ENCODE measurements around the gene DCLRE1B. TPM values are rescaled to one million over a fixed set of nuclear protein-coding genes. Genes with fewer than 3 reads are reported as not detected.

DCLRE1B gene
- total RNA-seq, 2 donors from 2014 or later, result 4.2 to 10.1 TPM

DNA sequence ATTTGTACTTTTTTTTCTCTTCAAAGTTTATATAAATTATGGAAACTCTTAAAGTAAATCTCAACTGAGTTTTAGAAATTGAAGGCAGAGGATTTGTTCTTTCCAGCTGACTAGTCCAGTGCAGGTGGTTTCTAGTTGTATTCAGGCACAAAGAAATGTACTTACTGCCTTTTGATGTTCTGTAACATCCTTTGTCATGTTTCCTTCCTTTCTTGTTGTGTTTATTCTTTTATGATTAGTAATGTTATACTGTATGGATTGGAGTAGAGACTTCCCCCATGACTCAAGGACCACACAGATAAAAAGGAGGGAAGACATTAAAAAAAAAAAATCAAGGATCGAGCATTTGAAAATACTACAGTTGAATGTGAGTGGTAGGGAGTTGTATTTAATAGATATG lies 32.0 kb downstream of the DCLRE1B start:
- H3K27me3 ChIP-seq (replicated peaks; ENCODE audit: insufficient read depth), result no peaks in the 10 kb centered on the region
- TF ChIP-seq, protein P1, sequence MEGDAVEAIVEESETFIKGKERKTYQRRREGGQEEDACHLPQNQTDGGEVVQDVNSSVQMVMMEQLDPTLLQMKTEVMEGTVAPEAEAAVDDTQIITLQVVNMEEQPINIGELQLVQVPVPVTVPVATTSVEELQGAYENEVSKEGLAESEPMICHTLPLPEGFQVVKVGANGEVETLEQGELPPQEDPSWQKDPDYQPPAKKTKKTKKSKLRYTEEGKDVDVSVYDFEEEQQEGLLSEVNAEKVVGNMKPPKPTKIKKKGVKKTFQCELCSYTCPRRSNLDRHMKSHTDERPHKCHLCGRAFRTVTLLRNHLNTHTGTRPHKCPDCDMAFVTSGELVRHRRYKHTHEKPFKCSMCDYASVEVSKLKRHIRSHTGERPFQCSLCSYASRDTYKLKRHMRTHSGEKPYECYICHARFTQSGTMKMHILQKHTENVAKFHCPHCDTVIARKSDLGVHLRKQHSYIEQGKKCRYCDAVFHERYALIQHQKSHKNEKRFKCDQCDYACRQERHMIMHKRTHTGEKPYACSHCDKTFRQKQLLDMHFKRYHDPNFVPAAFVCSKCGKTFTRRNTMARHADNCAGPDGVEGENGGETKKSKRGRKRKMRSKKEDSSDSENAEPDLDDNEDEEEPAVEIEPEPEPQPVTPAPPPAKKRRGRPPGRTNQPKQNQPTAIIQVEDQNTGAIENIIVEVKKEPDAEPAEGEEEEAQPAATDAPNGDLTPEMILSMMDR (IDR thresholded peaks at IDR 0.05), result no peak
- TF ChIP-seq POLR2A (IDR thresholded peaks at IDR 0.05), result no peak
- no peak for TF ChIP-seq POLR2AphosphoS5 (IDR thresholded peaks at IDR 0.05)
- H3K4me3 ChIP-seq, result no peak overlapping the region
- intact Hi-C loops (cut with DNase I), result no loop called here
- H3K4me1 ChIP-seq (replicated peaks), result no peaks in the 10 kb centered on the region
- no peak for DNase-seq (ENCODE audit: low spot score)
- no peaks in the 10 kb centered on the region for H3K36me3 ChIP-seq
- 72% methylated on average over 1 of the region's 1 CpG for WGBS
- no peak overlapping the region for H3K27ac ChIP-seq
- no peaks in the 10 kb centered on the region for H3K9me3 ChIP-seq

DNA sequence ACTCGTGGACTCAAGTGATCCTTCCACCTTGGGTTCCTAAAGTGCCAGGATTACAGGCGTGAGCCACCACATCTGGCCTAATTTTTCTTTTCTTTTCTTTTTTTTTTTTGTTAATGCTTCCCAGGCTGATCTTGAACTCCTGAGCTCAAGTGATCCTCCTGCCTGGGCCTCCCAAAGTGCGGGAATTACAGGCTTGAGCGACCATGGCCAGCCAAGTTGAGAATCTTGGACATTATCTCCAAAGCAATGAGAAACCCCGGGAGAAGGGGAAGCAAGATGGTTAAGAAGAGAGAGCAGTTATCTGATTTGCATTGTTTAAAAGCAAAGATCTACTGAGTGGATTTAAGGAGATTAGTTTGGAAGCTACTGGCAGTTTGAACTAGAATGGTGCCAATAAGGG lies 33.1 kb downstream of the DCLRE1B start:
- Histone ChIP-seq H3K36me3 (no peaks in the 10 kb centered on the region), H3K27ac (no peak overlapping the region), H3K27me3 (replicated peaks; ENCODE audit: insufficient read depth) (no peaks in the 10 kb centered on the region), H3K4me3 (no peak overlapping the region), H3K9me3 (no peaks in the 10 kb centered on the region), H3K4me1 (replicated peaks) (no peaks in the 10 kb centered on the region)
- no peak for DNase-seq (ENCODE audit: low spot score)
- no peak for TF ChIP-seq POLR2AphosphoS5 (IDR thresholded peaks at IDR 0.05)
- TF ChIP-seq POLR2A (IDR thresholded peaks at IDR 0.05), result no peak
- TF ChIP-seq, protein P1 (IDR thresholded peaks at IDR 0.05), result no peak
- WGBS, result 71% methylated on average over 5 of the region's 5 CpGs
- intact Hi-C loops (cut with DNase I), result no loop called here

DNA sequence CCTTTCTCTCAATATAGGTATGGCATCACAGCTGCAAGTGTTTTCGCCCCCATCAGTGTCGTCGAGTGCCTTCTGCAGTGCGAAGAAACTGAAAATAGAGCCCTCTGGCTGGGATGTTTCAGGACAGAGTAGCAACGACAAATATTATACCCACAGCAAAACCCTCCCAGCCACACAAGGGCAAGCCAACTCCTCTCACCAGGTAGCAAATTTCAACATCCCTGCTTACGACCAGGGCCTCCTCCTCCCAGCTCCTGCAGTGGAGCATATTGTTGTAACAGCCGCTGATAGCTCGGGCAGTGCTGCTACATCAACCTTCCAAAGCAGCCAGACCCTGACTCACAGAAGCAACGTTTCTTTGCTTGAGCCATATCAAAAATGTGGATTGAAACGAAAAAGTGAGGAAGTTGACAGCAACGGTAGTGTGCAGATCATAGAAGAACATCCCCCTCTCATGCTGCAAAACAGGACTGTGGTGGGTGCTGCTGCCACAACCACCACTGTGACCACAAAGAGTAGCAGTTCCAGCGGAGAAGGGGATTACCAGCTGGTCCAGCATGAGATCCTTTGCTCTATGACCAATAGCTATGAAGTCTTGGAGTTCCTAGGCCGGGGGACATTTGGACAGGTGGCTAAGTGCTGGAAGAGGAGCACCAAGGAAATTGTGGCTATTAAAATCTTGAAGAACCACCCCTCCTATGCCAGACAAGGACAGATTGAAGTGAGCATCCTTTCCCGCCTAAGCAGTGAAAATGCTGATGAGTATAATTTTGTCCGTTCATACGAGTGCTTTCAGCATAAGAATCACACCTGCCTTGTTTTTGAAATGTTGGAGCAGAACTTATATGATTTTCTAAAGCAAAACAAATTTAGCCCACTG lies 35.5 kb downstream of the DCLRE1B start:
- Histone ChIP-seq H3K9me3 (no peaks in the 10 kb centered on the region), H3K4me1 (replicated peaks) (no peaks in the 10 kb centered on the region), H3K27me3 (replicated peaks; ENCODE audit: insufficient read depth) (no peaks in the 10 kb centered on the region), H3K27ac (no peak overlapping the region), H3K4me3 (no peak overlapping the region), H3K36me3 (no peaks in the 10 kb centered on the region)
- no peak for TF ChIP-seq POLR2A (IDR thresholded peaks at IDR 0.05)
- TF ChIP-seq, protein P1 (IDR thresholded peaks at IDR 0.05), result no peak
- no peak for TF ChIP-seq POLR2AphosphoS5 (IDR thresholded peaks at IDR 0.05)
- DNase-seq (ENCODE audit: low spot score), result no peak
- intact Hi-C loops (cut with DNase I), result no loop called here
- WGBS, result 79% methylated on average over 16 of the region's 16 CpGs

DNA sequence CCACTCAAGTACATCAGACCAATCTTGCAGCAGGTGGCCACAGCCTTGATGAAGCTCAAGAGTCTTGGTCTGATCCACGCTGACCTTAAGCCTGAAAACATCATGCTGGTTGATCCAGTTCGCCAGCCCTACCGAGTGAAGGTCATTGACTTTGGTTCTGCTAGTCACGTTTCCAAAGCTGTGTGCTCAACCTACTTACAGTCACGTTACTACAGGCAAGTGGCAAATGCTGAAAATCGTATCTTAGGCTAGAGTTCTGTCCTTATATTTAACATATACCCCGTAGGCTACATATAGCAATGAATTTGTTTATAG lies 36.1 kb downstream of the DCLRE1B start:
- 80% methylated on average over 7 of the region's 7 CpGs for whole genome bisulfite sequencing
- H3K9me3 ChIP-seq, result no peaks in the 10 kb centered on the region
- no peak for DNase-seq (ENCODE audit: low spot score)
- no peak overlapping the region for H3K4me3 ChIP-seq
- intact Hi-C loops (cut with DNase I), result no loop called here
- no peak for TF ChIP-seq POLR2A (IDR thresholded peaks at IDR 0.05)
- TF ChIP-seq, protein P1 (IDR thresholded peaks at IDR 0.05), result no peak
- no peaks in the 10 kb centered on the region for H3K4me1 ChIP-seq (replicated peaks)
- H3K36me3 ChIP-seq, result no peaks in the 10 kb centered on the region
- H3K27me3 ChIP-seq (replicated peaks; ENCODE audit: insufficient read depth), result no peaks in the 10 kb centered on the region
- no peak overlapping the region for H3K27ac ChIP-seq

DNA sequence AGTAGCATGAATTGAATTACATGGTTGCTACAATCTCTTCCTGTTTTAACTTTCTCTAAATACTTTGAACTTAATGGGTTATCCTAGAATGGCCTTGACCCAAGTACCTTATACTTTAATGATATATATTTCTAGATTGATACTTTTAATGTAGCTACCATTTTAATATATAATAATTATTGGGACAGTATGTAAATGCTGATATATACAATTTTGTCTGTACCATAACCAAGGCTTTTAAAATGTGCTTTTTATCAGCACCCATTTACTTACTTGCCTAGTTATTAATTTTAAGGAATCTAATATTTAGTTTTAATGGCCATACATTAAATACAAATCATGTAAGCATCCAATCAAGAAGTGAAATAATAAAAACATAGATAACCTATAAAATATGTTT lies 37.4 kb downstream of the DCLRE1B start:
- no peak for TF ChIP-seq POLR2A (IDR thresholded peaks at IDR 0.05)
- TF ChIP-seq, protein P1 (IDR thresholded peaks at IDR 0.05), result no peak
- TF ChIP-seq POLR2AphosphoS5 (IDR thresholded peaks at IDR 0.05), result no peak
- H3K27ac ChIP-seq, result no peak overlapping the region
- DNase-seq (ENCODE audit: low spot score), result no peak
- H3K27me3 ChIP-seq (replicated peaks; ENCODE audit: insufficient read depth), result no peaks in the 10 kb centered on the region
- intact Hi-C loops (cut with DNase I), result no loop called here
- peaks cover 3% of the 10 kb centered on the region for H3K4me1 ChIP-seq (replicated peaks)
- H3K4me3 ChIP-seq, result no peak overlapping the region
- H3K36me3 ChIP-seq, result no peaks in the 10 kb centered on the region
- H3K9me3 ChIP-seq, result no peaks in the 10 kb centered on the region
